HepG2 (cell line): ENCODE results near the gene MPO. TPM values are rescaled to one million over a fixed set of nuclear protein-coding genes. Genes with fewer than 3 reads are reported as not detected.

Experiments used
- ATAC-seq: fragments of 200-7000 bp; cut with Tn5 transposase; 3 replicates; pipeline ENCODE4 v1.9.1; 2020; ENCODE audit warnings: mild to moderate bottlenecking, moderate library complexity
- BruUV-seq: library from RNA; stranded (reverse); fragments of 400-500 nt; replicated peaks from 2 replicates; lab custom pipeline; 2021; lab: Mats Ljungman, UMichigan
- CTCF ChIA-PET: fragments of 300-600 bp; formaldehyde crosslinking; extraction: SDS; loops from one replicate; lab custom pipeline; 2021; ENCODE audit warnings: low total read pairs, inconsistent platforms, low intra/inter-chr PET ratio; lab: Yijun Ruan, JAX
- POLR2A ChIA-PET: fragments of 350-600 bp; sonication (Branson Sonifier 250); formaldehyde crosslinking; loops from one replicate; lab custom pipeline; 2020; ENCODE audit warnings: antibody characterized with exemption, inconsistent platforms; lab: Yijun Ruan, JAX
- DNase-seq: peaks from one replicate; pipeline ENCODE4 v3.0.0-alpha.2; 2015; ENCODE audit warnings: low spot score
- FAIRE-seq: peaks from 3 replicates; lab custom pipeline; 2011; peaks lifted over from hg19 to GRCh38; lab: Jason Lieb, UNC
- H2AFZ ChIP-seq: one replicate; pipeline ENCODE4 v1.6.1; 2011; ENCODE audit warnings: low read length, inconsistent platforms
- H3K27ac ChIP-seq: fragments of 300-600 bp; 3 replicates; pipeline ENCODE4 v1.8.0; 2011; ENCODE audit warnings: mixed run types, mild to moderate bottlenecking, mixed read lengths, low read length, inconsistent platforms; ENCODE audit not compliant: insufficient read depth; ENCODE audit errors: extremely low read length
- H3K27me3 ChIP-seq, 2 experiments: fragments of 200-600 bp in 1 of 2; 2 replicates in 1 of 2; 3 replicates in 1 of 2; pipeline versions ENCODE4 v1.6.0 to v1.8.0; 2011; ENCODE audit warnings: low read length in 2 of 2, mild to moderate bottlenecking in 2 of 2, moderate library complexity in 2 of 2, inconsistent platforms in 1 of 2; ENCODE audit not compliant: insufficient read depth in 2 of 2, control insufficient read depth in 1 of 2
- H3K36me3 ChIP-seq, 2 experiments: fragments of 200-600 bp in 1 of 2; replicated peaks in 1 of 2; 2 replicates in 1 of 2; 3 replicates in 1 of 2; pipeline versions ENCODE4 v1.5.1 to v1.8.0; 2011; ENCODE audit warnings: low read length in 2 of 2, inconsistent platforms in 1 of 2; ENCODE audit not compliant: insufficient read depth in 2 of 2, control insufficient read depth in 1 of 2
- H3K4me1 ChIP-seq: 2 replicates; pipeline ENCODE4 v1.5.1; 2012; ENCODE audit warnings: low read length, inconsistent platforms; ENCODE audit not compliant: insufficient read depth
- H3K4me2 ChIP-seq: 2 replicates; pipeline ENCODE4 v1.6.0; 2011; ENCODE audit warnings: low read depth, low read length, inconsistent platforms
- H3K4me3 ChIP-seq, 3 experiments: fragments of 200-600 bp in 1 of 3; sonication (generic), shearing (Covaris generic) in 1 of 3; replicated peaks in 1 of 3; 2 replicates each; pipeline ENCODE4 v1.5.1; 2011 to 2016; ENCODE audit warnings: low read length in 3 of 3, inconsistent platforms in 2 of 3, low read depth in 2 of 3, mild to moderate bottlenecking in 2 of 3, control low read depth in 1 of 3, mixed read lengths in 1 of 3; ENCODE audit not compliant: insufficient read depth in 1 of 3
- H3K79me2 ChIP-seq: one replicate; pipeline ENCODE4 v1.6.1; 2011; ENCODE audit warnings: low read length, inconsistent platforms; ENCODE audit not compliant: insufficient read depth
- H3K9ac ChIP-seq: 2 replicates; pipeline ENCODE4 v1.6.0; 2011; ENCODE audit warnings: mild to moderate bottlenecking, low read depth, low read length, inconsistent platforms; ENCODE audit not compliant: insufficient read depth
- H3K9me3 ChIP-seq: 2 replicates; pipeline ENCODE4 v1.5.1; 2012; ENCODE audit warnings: mild to moderate bottlenecking, low read length
- H4K20me1 ChIP-seq: 2 replicates; pipeline ENCODE4 v1.6.0; 2011; ENCODE audit warnings: inconsistent platforms, mild to moderate bottlenecking, low read length, moderate library complexity; ENCODE audit not compliant: insufficient read depth
- BORCS8-MEF2B ChIP-seq: sonication (generic); formaldehyde crosslinking; IDR thresholded peaks from 2 replicates; pipeline ENCODE4 v1.8.0; 2022; ENCODE audit warnings: mild to moderate bottlenecking, missing genetic modification reagents
- HDAC2 ChIP-seq: sonication (generic); formaldehyde crosslinking; IDR thresholded peaks from 2 replicates; pipeline ENCODE4 v1.4.0; 2020; ENCODE audit warnings: missing genetic modification reagents
- MXI1 ChIP-seq: IDR thresholded peaks from 3 replicates; pipeline ENCODE4 v1.6.1; 2012; ENCODE audit warnings: low read depth, low read length, inconsistent platforms, borderline replicate concordance
- ZNF136 ChIP-seq: sonication (generic); formaldehyde crosslinking; IDR thresholded peaks from 2 replicates; pipeline ENCODE4 v1.8.1; 2022; ENCODE audit warnings: low read depth, mild to moderate bottlenecking, moderate library complexity, missing genetic modification reagents
- ZNF34 ChIP-seq: sonication (generic); formaldehyde crosslinking; IDR thresholded peaks from 2 replicates; pipeline ENCODE4 v1.4.0; 2020; ENCODE audit warnings: mild to moderate bottlenecking, missing genetic modification reagents, borderline replicate concordance
- ZNF451 ChIP-seq: sonication (generic); formaldehyde crosslinking; IDR thresholded peaks from 2 replicates; pipeline ENCODE4 v1.5.0; 2020; ENCODE audit warnings: mild to moderate bottlenecking, missing genetic modification reagents
- ZNF768 ChIP-seq: sonication (generic); formaldehyde crosslinking; IDR thresholded peaks from 2 replicates; pipeline ENCODE4 v1.4.0; 2020; ENCODE audit warnings: missing genetic modification reagents
- ZSCAN29 ChIP-seq: sonication (generic); formaldehyde crosslinking; conservative IDR thresholded peaks from 2 replicates; pipeline ENCODE4 v1.4.0; 2020; ENCODE audit warnings: mild to moderate bottlenecking, missing genetic modification reagents
- WGBS: methylation state at CpG from one replicate; pipeline ENCODE4 v1.1.6; 2017; ENCODE audit warnings: low lambda C conversion rate; 5-methylcytosine and 5-hydroxymethylcytosine counted together
- in situ Hi-C: cut with HindIII; loops from 2 replicates; pipeline ENCODE4 v1.10.0; 2017; ENCODE audit warnings: low pct_unique_long_range_greater_than_20kb; ENCODE audit not compliant: extremely low pct_ligation_motif_present
- intact Hi-C: fragments of 100-400 bp; cut with micrococcal nuclease; formaldehyde crosslinking; loops from one replicate; pipeline ENCODE4 v1.10.0; 2022; ENCODE audit not compliant: unreplicated experiment
- polyA plus RNA-seq, 8 experiments: library from polyadenylated mRNA; depleted of rRNA in 3 of 8; stranded (reverse) in 7 of 8; unstranded in 1 of 8; fragments of >200 nt; fragmentation: Illumina TruSeq in 4 of 8; extraction: Trizol in 4 of 8; gene quantifications; 2 replicates each; pipeline versions ENCODE4 v1.2.1 to v1.2.3, GENCODE V29; 2011 to 2016; ENCODE audit warnings: low read depth in 4 of 8, missing spikeins in 1 of 8, mixed read lengths in 1 of 8; ENCODE audit not compliant: insufficient read depth in 1 of 8
- total RNA-seq, 5 experiments: library from RNA; depleted of rRNA; stranded (reverse); fragments of >200 nt; fragmentation: Illumina TruSeq; extraction: Trizol; gene quantifications; 2 replicates each; pipeline ENCODE4 v1.2.3, GENCODE V29; 2016; ENCODE audit warnings: low read depth in 1 of 5

The MPO gene
- total and polyA plus RNA-seq, 2 of the 13 experiments (the other 11 are each of a cell fraction or from before 2014, with no cell fraction given): not detected

DNA sequence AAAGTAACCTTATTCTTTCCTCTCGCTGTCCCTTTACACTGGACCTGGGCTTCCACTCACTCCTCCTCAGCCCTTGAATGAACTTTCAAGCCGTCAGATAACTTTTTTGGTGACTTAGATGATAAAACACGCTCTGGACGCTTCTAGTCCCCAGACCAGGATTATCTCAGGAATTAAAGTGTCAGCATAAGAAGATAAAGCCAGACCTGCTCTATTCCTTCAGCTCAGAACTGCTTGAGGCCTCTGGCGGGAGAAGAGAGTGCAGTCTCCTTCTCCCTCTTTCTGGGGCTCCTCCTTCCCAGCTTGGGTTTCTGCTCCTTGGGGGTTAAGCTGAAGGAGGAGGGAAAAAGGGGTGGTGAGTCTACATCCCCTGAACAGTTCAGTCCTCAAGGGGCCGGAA is 35.8 kb downstream of the MPO start:
- Histone ChIP-seq H3K27me3 (peaks cover 19 to 89% of the 10 kb centered on the region in 2 experiments), H4K20me1 (no peaks in the 10 kb centered on the region), H3K4me3 (no peak overlapping the region), H2AFZ (no peak overlapping the region), H3K79me2 (no peaks in the 10 kb centered on the region), H3K9ac (no peak overlapping the region), H3K36me3 (no peaks in the 10 kb centered on the region), H3K4me1 (peaks cover 45% of the 10 kb centered on the region), H3K9me3 (no peaks in the 10 kb centered on the region), H3K27ac (no peak overlapping the region), H3K4me2 (no peak overlapping the region)
- FAIRE-seq (no peak), DNase-seq (no peak), ATAC-seq (no peak)
- POLR2A ChIA-PET: no interaction called here
- 17% methylated on average over 5 of the region's 6 CpGs for WGBS
- intact Hi-C loops (no loop called here), in situ Hi-C loops (no loop called here)
- BruUV-seq: no TSS peak
- no peak for TF ChIP-seq BORCS8-MEF2B (CRISPR knock-in tag)
- no peak for TF ChIP-seq ZNF136 (CRISPR knock-in tag)
- TF ChIP-seq MXI1: no peak
- CTCF ChIA-PET: no interaction called here

GRCh38 chr17:58242171-58242784 is 38.5 kb downstream of the MPO start:
- TF ChIP-seq ZNF451: no peak
- no peak for TF ChIP-seq HDAC2
- TF ChIP-seq ZNF34 (CRISPR knock-in tag): no peak
- no peak for TF ChIP-seq ZSCAN29
- peak; percentile 15; the same call in 1 of the 2 replicates for TF ChIP-seq ZNF768 (CRISPR knock-in tag)
- in situ Hi-C loops (no loop called here), intact Hi-C loops (no loop called here)
- ChIA-PET CTCF (no interaction called here), POLR2A (no interaction called here)
- Histone ChIP-seq H3K4me1 (peaks cover 26% of the 10 kb centered on the region), H4K20me1 (no peaks in the 10 kb centered on the region), H2AFZ (no peak overlapping the region), H3K4me3 (no peak overlapping the region), H3K27me3 (peaks cover 17 to 83% of the 10 kb centered on the region in 2 experiments), H3K36me3 (no peaks in the 10 kb centered on the region), H3K27ac (no peak overlapping the region), H3K9me3 (no peaks in the 10 kb centered on the region), H3K4me2 (no peak overlapping the region), H3K79me2 (no peaks in the 10 kb centered on the region), H3K9ac (no peak overlapping the region)
- ATAC-seq (no peak), DNase-seq (no peak), FAIRE-seq (no peak)
- BruUV-seq: no TSS peak
- WGBS: 3% methylated on average over 4 of the region's 4 CpGs
